Measurements from ENCODE around the gene VGLL4. TPM values are rescaled to one million over a fixed set of nuclear protein-coding genes. Genes with fewer than 3 reads are reported as not detected.

Gene VGLL4
- total RNA-seq, 1 experiment from 2014 or later = 46.1 TPM

- CTCF ChIA-PET = no interaction called here
- POLR2A ChIA-PET = no interaction called here
- Mint-ChIP-seq H3K27me3 (ENCODE audit: insufficient read depth, unreplicated experiment) (no peaks in the 10 kb centered on the region), H3K27ac (ENCODE audit: unreplicated experiment) (no peak overlapping the region), H3K9me3 (ENCODE audit: unreplicated experiment) (no peaks in the 10 kb centered on the region), H3K36me3 (ENCODE audit: insufficient read depth, unreplicated experiment) (peaks cover 15% of the 10 kb centered on the region), H3K4me1 (ENCODE audit: low read depth, unreplicated experiment) (peaks cover 23% of the 10 kb centered on the region), H3K4me3 (ENCODE audit: unreplicated experiment) (no peak overlapping the region)
- no peaks in the 10 kb centered on the region for H3K27me3 ChIP-seq (replicated peaks; ENCODE audit: control insufficient read depth, insufficient read depth, low read length)
- DNase-seq = no peak
- H3K9me3 ChIP-seq = no peaks in the 10 kb centered on the region
- no peak for TF ChIP-seq CTCF (IDR thresholded peaks at IDR 0.05; ENCODE audit: insufficient read depth in 1 of 2, low read depth in 1 of 2, low read length in 1 of 2, severe bottlenecking in 1 of 2, unreplicated experiment in 1 of 2)
- BruUV-seq (replicated peaks) = no TSS peak
- H3K4me1 ChIP-seq = peaks cover 27% of the 10 kb centered on the region
- H3K4me3 ChIP-seq (ENCODE audit: low read depth, low read length) = no peak overlapping the region
- H3K36me3 ChIP-seq (ENCODE audit: control insufficient read depth, insufficient read depth, low read length) = no peaks in the 10 kb centered on the region
- intact Hi-C loops (cut with micrococcal nuclease; ENCODE audit: unreplicated experiment) = no loop called here
These were observed 18.9 kb downstream of the VGLL4 start for GRCh38 chr3:11624704-11625375.

- CTCF ChIA-PET = no interaction called here
- no peak for DNase-seq
- Mint-ChIP-seq H3K4me3 (ENCODE audit: unreplicated experiment) (no peak overlapping the region), H3K27me3 (ENCODE audit: insufficient read depth, unreplicated experiment) (no peaks in the 10 kb centered on the region), H3K9me3 (ENCODE audit: unreplicated experiment) (no peaks in the 10 kb centered on the region), H3K36me3 (ENCODE audit: insufficient read depth, unreplicated experiment) (peaks cover 9% of the 10 kb centered on the region), H3K27ac (ENCODE audit: unreplicated experiment) (no peak overlapping the region), H3K4me1 (ENCODE audit: low read depth, unreplicated experiment) (peaks cover 29% of the 10 kb centered on the region)
- POLR2A ChIA-PET = no interaction called here
- no peak for TF ChIP-seq CTCF (IDR thresholded peaks at IDR 0.05; ENCODE audit: insufficient read depth in 1 of 2, low read depth in 1 of 2, low read length in 1 of 2, severe bottlenecking in 1 of 2, unreplicated experiment in 1 of 2)
- intact Hi-C loops (cut with micrococcal nuclease; ENCODE audit: unreplicated experiment) = no loop called here
- no peaks in the 10 kb centered on the region for H3K36me3 ChIP-seq (ENCODE audit: control insufficient read depth, insufficient read depth, low read length)
- H3K9me3 ChIP-seq = no peaks in the 10 kb centered on the region
- no peak overlapping the region for H3K4me3 ChIP-seq (ENCODE audit: low read depth, low read length)
- no peaks in the 10 kb centered on the region for H3K27me3 ChIP-seq (replicated peaks; ENCODE audit: control insufficient read depth, insufficient read depth, low read length)
- no TSS peak for BruUV-seq (replicated peaks)
- peaks cover 34% of the 10 kb centered on the region for H3K4me1 ChIP-seq
These were observed 19.6 kb downstream of the VGLL4 start for GRCh38 chr3:11624161-11624560.

- Histone ChIP-seq H3K27me3 (replicated peaks; ENCODE audit: control insufficient read depth, insufficient read depth, low read length) (no peaks in the 10 kb centered on the region), H3K9me3 (no peaks in the 10 kb centered on the region), H3K4me1 (peaks cover 47% of the 10 kb centered on the region), H3K4me3 (ENCODE audit: low read depth, low read length) (no peak overlapping the region), H3K36me3 (ENCODE audit: control insufficient read depth, insufficient read depth, low read length) (no peaks in the 10 kb centered on the region)
- ChIA-PET CTCF (no interaction called here), POLR2A (no interaction called here)
- Mint-ChIP-seq H3K36me3 (ENCODE audit: insufficient read depth, unreplicated experiment) (peaks cover 9% of the 10 kb centered on the region), H3K9me3 (ENCODE audit: unreplicated experiment) (no peaks in the 10 kb centered on the region), H3K4me3 (ENCODE audit: unreplicated experiment) (no peak overlapping the region), H3K27me3 (ENCODE audit: insufficient read depth, unreplicated experiment) (no peaks in the 10 kb centered on the region), H3K4me1 (ENCODE audit: low read depth, unreplicated experiment) (peaks cover 36% of the 10 kb centered on the region), H3K27ac (ENCODE audit: unreplicated experiment) (no peak overlapping the region)
- no peak for TF ChIP-seq CTCF (IDR thresholded peaks at IDR 0.05; ENCODE audit: insufficient read depth in 1 of 2, low read depth in 1 of 2, low read length in 1 of 2, severe bottlenecking in 1 of 2, unreplicated experiment in 1 of 2)
- no peak for DNase-seq
- BruUV-seq (replicated peaks) = no TSS peak
- intact Hi-C loops (cut with micrococcal nuclease; ENCODE audit: unreplicated experiment) = no loop called here
These were observed 20.8 kb downstream of the VGLL4 start for GRCh38 chr3:11622586-11623550.

Measured in Caco-2 (cell line).